Neural progenitor cell (in vitro differentiated cells): Measurements from ENCODE around the gene EPN2. TPM values are rescaled to one million over a fixed set of nuclear protein-coding genes. Genes with fewer than 3 reads are reported as not detected.

Source experiments
- DNase-seq: peaks from one replicate; pipeline ENCODE4 v3.0.0-alpha.2; 2016; ENCODE audit warnings: low spot score
- H2AFZ ChIP-seq: fragments of 200-600 bp; sonication (generic); replicated peaks from 2 replicates; pipeline ENCODE4 v1.6.1; 2016; ENCODE audit warnings: antibody characterized with exemption
- H3F3A ChIP-seq: fragments of 200-600 bp; sonication (generic); 2 replicates; pipeline ENCODE4 v1.6.1; 2016; ENCODE audit warnings: antibody characterized with exemption, low read depth
- H3K27ac ChIP-seq: fragments of 200-600 bp; sonication (generic); 2 replicates; pipeline ENCODE4 v1.5.1; 2016; ENCODE audit warnings: mild to moderate bottlenecking
- H3K27me3 ChIP-seq: fragments of 200-600 bp; sonication (generic); 2 replicates; pipeline ENCODE4 v1.6.1; 2016; ENCODE audit warnings: mild to moderate bottlenecking, moderate library complexity
- H3K36me3 ChIP-seq: fragments of 200-600 bp; sonication (generic); 2 replicates; pipeline ENCODE4 v1.5.1; 2016
- H3K4me1 ChIP-seq: fragments of 200-600 bp; sonication (generic); 2 replicates; pipeline ENCODE4 v1.6.1; 2016; ENCODE audit warnings: mixed run types
- H3K4me2 ChIP-seq: fragments of 200-600 bp; sonication (generic); 2 replicates; pipeline ENCODE4 v1.6.1; 2016
- H3K4me3 ChIP-seq: fragments of 200-600 bp; sonication (generic); 2 replicates; pipeline ENCODE4 v1.5.1; 2016
- H3K79me2 ChIP-seq: fragments of 200-600 bp; sonication (generic); 2 replicates; pipeline ENCODE4 v1.6.1; 2016; ENCODE audit warnings: low read depth
- H3K9ac ChIP-seq: fragments of 200-600 bp; sonication (generic); 2 replicates; pipeline ENCODE4 v1.6.1; 2016
- H3K9me3 ChIP-seq: fragments of 200-600 bp; sonication (generic); 2 replicates; pipeline ENCODE4 v1.5.1; 2016; ENCODE audit warnings: low read depth
- H4K20me1 ChIP-seq: fragments of 200-600 bp; sonication (generic); 2 replicates; pipeline ENCODE4 v1.6.1; 2016; ENCODE audit warnings: low read depth
- H3K27ac Mint-ChIP-seq: 3 replicates; pipeline ENCODE4 v1.8.0; 2021; ENCODE audit warnings: mixed read lengths
- H3K27me3 Mint-ChIP-seq: 2 replicates; pipeline ENCODE4 v1.8.0; 2022; ENCODE audit warnings: low read depth, mild to moderate bottlenecking, inconsistent platforms, moderate library complexity, mixed read lengths; ENCODE audit not compliant: insufficient read depth
- H3K36me3 Mint-ChIP-seq: 3 replicates; pipeline ENCODE4 v1.8.0; 2021; ENCODE audit warnings: mixed read lengths
- H3K4me1 Mint-ChIP-seq: 3 replicates; pipeline ENCODE4 v1.8.0; 2021; ENCODE audit warnings: mixed read lengths
- H3K4me3 Mint-ChIP-seq: 3 replicates; pipeline ENCODE4 v1.8.0; 2021; ENCODE audit warnings: mild to moderate bottlenecking, moderate library complexity, mixed read lengths
- H3K9me3 Mint-ChIP-seq: 3 replicates; pipeline ENCODE4 v1.8.0; 2020; ENCODE audit warnings: mixed read lengths
- CTCF ChIP-seq: fragments of 200-600 bp; sonication (generic); IDR thresholded peaks from 2 replicates; pipeline ENCODE4 v1.5.1; 2017; ENCODE audit warnings: antibody characterized with exemption, mild to moderate bottlenecking
- EZH2 ChIP-seq: fragments of 200-600 bp; sonication (generic); IDR thresholded peaks from 2 replicates; pipeline ENCODE4 v1.6.1; 2017; ENCODE audit warnings: antibody characterized with exemption, mild to moderate bottlenecking, moderate library complexity
- EZH2phosphoT487 ChIP-seq: fragments of 200-600 bp; sonication (generic); IDR thresholded peaks from 2 replicates; pipeline ENCODE4 v1.6.1; 2017; ENCODE audit warnings: antibody characterized with exemption
- total RNA-seq: library from RNA; depleted of rRNA; stranded (reverse); fragments of >200 nt; gene quantifications from 2 replicates; pipeline ENCODE4 v1.2.3, GENCODE V29; 2015; ENCODE audit warnings: low replicate concordance

Gene EPN2
- total RNA-seq, 1 donor from 2014 or later = 30.5 TPM

DNA sequence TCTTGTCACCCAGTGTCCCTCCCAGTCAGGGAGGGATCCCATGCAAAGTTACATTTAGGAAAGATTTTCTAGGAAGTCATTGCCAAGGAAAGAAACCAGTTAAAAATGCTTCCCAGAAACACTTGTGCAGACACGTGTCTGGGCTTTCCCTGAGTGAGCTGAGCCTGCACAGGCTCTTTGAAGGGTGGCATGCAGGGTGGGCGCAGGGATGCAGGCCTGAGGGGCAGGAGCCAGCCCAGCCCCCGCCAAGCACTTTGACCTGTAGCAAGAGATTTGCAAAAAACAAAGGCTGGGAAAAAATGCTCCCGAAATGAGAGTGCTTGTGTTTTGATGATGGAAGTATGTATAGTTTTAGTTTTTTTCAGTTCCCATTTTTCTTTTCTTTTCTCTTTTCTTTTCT is 73.0 kb downstream of the EPN2 start:
- Histone ChIP-seq H3K79me2 (peaks cover 6% of the 10 kb centered on the region), H3K9ac (no peak overlapping the region), H3K4me3 (no peak overlapping the region), H3K27ac (no peak overlapping the region), H3K36me3 (no peaks in the 10 kb centered on the region), H3K4me2 (no peak overlapping the region), H3K27me3 (no peaks in the 10 kb centered on the region), H3F3A (no peaks in the 10 kb centered on the region), H4K20me1 (peaks cover 23% of the 10 kb centered on the region), H3K9me3 (no peaks in the 10 kb centered on the region), H3K4me1 (no peaks in the 10 kb centered on the region), H2AFZ (no peak overlapping the region)
- Mint-ChIP-seq H3K4me3 (no peak overlapping the region), H3K4me1 (peaks cover 31% of the 10 kb centered on the region), H3K36me3 (peaks cover 30% of the 10 kb centered on the region), H3K27ac (no peak overlapping the region), H3K27me3 (peaks cover 4% of the 10 kb centered on the region), H3K9me3 (no peaks in the 10 kb centered on the region)
- no peak for TF ChIP-seq CTCF
- TF ChIP-seq EZH2phosphoT487 = no peak
- no peak for TF ChIP-seq EZH2
- DNase-seq = no peak

- Histone ChIP-seq H2AFZ (no peak overlapping the region), H3K36me3 (no peaks in the 10 kb centered on the region), H3K4me1 (no peaks in the 10 kb centered on the region), H3K4me3 (no peak overlapping the region), H4K20me1 (peaks cover 17% of the 10 kb centered on the region), H3K4me2 (no peak overlapping the region), H3F3A (peaks cover under 1% of the 10 kb centered on the region), H3K9ac (no peak overlapping the region), H3K27ac (no peak overlapping the region), H3K79me2 (peaks cover 4% of the 10 kb centered on the region), H3K9me3 (no peaks in the 10 kb centered on the region), H3K27me3 (no peaks in the 10 kb centered on the region)
- H3K27ac Mint-ChIP-seq = no peak overlapping the region
- peaks cover 33% of the 10 kb centered on the region for H3K4me1 Mint-ChIP-seq
- H3K27me3 Mint-ChIP-seq = peaks cover 2% of the 10 kb centered on the region
- H3K36me3 Mint-ChIP-seq = peaks cover 33% of the 10 kb centered on the region
- no peaks in the 10 kb centered on the region for H3K9me3 Mint-ChIP-seq
- TF ChIP-seq CTCF (no peak), EZH2phosphoT487 (no peak), EZH2 (no peak)
- no peak for DNase-seq
- no peak overlapping the region for H3K4me3 Mint-ChIP-seq
Observed at GRCh38 chr17:19311016-19311415, 73.8 kb downstream of the EPN2 start.

DNA sequence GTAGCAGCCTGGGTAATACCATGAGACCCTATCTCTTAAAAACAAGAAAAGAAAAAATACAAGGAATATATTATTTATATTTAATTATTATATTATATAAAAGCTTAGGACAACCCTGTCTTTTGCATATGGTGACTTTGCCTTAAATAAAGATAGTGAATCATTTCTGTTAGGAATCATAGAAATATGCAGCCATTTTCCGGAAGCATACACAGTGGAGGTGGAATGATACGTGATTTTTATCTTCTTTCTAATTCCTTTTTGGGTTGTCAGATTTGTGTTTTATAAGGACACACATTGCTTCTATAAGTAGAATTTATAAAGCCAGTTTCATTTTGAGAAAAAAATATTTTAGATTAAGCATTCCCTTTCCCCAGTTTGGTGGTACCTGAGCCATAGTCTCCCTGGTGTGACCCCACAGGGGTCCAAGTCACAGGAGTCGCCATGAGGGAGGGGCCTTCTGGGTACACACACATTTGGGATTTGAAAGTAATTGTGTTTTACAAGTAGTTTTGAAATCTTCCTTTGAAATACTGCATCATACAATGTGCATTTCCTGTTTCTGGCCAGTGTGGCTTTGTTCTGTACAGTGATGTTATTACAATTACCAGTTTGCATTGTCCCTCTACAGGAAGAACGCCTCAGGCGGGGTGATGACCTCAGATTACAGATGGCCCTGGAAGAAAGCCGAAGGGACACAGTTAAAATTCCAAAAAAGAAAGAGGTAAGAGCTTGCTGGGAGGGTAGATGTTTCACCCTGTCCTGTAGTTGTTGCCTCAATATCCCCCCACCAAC is 74.5 kb downstream of the EPN2 start:
- H3F3A ChIP-seq = peaks cover 6% of the 10 kb centered on the region
- H3K27me3 Mint-ChIP-seq = no peaks in the 10 kb centered on the region
- H3K4me3 ChIP-seq = no peak overlapping the region
- no peak overlapping the region for H3K9ac ChIP-seq
- no peak overlapping the region for H3K4me3 Mint-ChIP-seq
- no peaks in the 10 kb centered on the region for H3K9me3 Mint-ChIP-seq
- no peak overlapping the region for H3K4me2 ChIP-seq
- H3K27ac Mint-ChIP-seq = no peak overlapping the region
- H3K27me3 ChIP-seq = no peaks in the 10 kb centered on the region
- peaks cover 2% of the 10 kb centered on the region for H3K4me1 ChIP-seq
- H2AFZ ChIP-seq = no peak overlapping the region
- H3K9me3 ChIP-seq = no peaks in the 10 kb centered on the region
- H3K36me3 Mint-ChIP-seq = peaks cover 33% of the 10 kb centered on the region
- H3K36me3 ChIP-seq = no peaks in the 10 kb centered on the region
- no peak for DNase-seq
- H3K27ac ChIP-seq = no peak overlapping the region
- peaks cover 39% of the 10 kb centered on the region for H3K4me1 Mint-ChIP-seq
- no peak for TF ChIP-seq EZH2
- no peak for TF ChIP-seq CTCF
- TF ChIP-seq EZH2phosphoT487 = no peak
- H3K79me2 ChIP-seq = no peaks in the 10 kb centered on the region
- peaks cover 19% of the 10 kb centered on the region for H4K20me1 ChIP-seq
